ENCODE measurements around the gene PDLIM5.

DNA sequence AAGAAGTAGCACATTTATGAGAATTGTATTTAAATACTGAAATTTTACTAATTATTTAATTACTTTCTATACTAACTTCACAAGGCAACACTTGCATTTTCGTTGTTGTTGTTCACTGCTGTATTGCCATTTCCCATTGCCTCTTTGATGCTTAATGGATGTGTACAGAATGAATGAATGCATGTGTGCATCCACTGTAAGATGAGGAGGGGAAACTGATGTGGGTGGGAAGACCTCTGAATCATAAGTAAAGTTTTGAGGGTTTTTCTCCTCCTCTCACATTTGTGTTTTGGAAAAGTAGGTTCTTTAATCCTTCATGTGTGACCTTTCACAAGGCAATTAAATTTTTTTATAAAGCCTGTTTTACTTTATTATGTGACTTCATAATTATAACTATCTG, 46.8 kb downstream of the PDLIM5 start:
- TF ChIP-seq, protein P1, sequence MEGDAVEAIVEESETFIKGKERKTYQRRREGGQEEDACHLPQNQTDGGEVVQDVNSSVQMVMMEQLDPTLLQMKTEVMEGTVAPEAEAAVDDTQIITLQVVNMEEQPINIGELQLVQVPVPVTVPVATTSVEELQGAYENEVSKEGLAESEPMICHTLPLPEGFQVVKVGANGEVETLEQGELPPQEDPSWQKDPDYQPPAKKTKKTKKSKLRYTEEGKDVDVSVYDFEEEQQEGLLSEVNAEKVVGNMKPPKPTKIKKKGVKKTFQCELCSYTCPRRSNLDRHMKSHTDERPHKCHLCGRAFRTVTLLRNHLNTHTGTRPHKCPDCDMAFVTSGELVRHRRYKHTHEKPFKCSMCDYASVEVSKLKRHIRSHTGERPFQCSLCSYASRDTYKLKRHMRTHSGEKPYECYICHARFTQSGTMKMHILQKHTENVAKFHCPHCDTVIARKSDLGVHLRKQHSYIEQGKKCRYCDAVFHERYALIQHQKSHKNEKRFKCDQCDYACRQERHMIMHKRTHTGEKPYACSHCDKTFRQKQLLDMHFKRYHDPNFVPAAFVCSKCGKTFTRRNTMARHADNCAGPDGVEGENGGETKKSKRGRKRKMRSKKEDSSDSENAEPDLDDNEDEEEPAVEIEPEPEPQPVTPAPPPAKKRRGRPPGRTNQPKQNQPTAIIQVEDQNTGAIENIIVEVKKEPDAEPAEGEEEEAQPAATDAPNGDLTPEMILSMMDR (IDR thresholded peaks at IDR 0.05) = no peak
- TF ChIP-seq POLR2A (IDR thresholded peaks at IDR 0.05) (no peak), POLR2AphosphoS5 (IDR thresholded peaks at IDR 0.05) (no peak)

Data from transverse colon (tissue), 4 donors.